DOHH2 (cell line): Measurements from ENCODE around the gene LRRC2.

ENCODE experiments used
- H3F3A ChIP-seq: fragments of 200-600 bp; sonication (generic), shearing (Covaris generic); 2 replicates; pipeline ENCODE4 v1.6.0; 2016; ENCODE audit warnings: antibody characterized with exemption, mild to moderate bottlenecking; ENCODE audit not compliant: control insufficient read depth, insufficient read depth
- H3K27ac ChIP-seq: fragments of 200-600 bp; sonication (generic); 2 replicates; pipeline ENCODE4 v1.5.1; 2014; ENCODE audit warnings: low read depth, mild to moderate bottlenecking, low read length, moderate library complexity
- H3K27me3 ChIP-seq: fragments of 200-600 bp; sonication (generic); 2 replicates; pipeline ENCODE4 v1.6.1; 2014; ENCODE audit warnings: mild to moderate bottlenecking, low read length, mixed read lengths; ENCODE audit not compliant: control insufficient read depth
- H3K36me3 ChIP-seq: fragments of 200-600 bp; sonication (generic); 2 replicates; pipeline ENCODE4 v1.6.1; 2014; ENCODE audit warnings: mild to moderate bottlenecking, low read length, moderate library complexity, mixed read lengths; ENCODE audit not compliant: control insufficient read depth
- H3K4me1 ChIP-seq: fragments of 200-600 bp; sonication (generic); 2 replicates; pipeline ENCODE4 v1.6.1; 2014; ENCODE audit warnings: mild to moderate bottlenecking, low read length, mixed read lengths; ENCODE audit not compliant: control insufficient read depth
- H3K4me2 ChIP-seq: fragments of 200-600 bp; sonication (generic); 2 replicates; pipeline ENCODE4 v1.6.0; 2014; ENCODE audit warnings: mild to moderate bottlenecking, low read length, moderate library complexity
- H3K4me3 ChIP-seq: fragments of 200-600 bp; sonication (generic); 2 replicates; pipeline ENCODE4 v1.5.1; 2014; ENCODE audit warnings: mild to moderate bottlenecking, low read length, mixed read lengths
- H3K79me2 ChIP-seq: fragments of 200-600 bp; sonication (generic); 2 replicates; pipeline ENCODE4 v1.6.1; 2014; ENCODE audit warnings: mild to moderate bottlenecking, low read length, mixed read lengths; ENCODE audit not compliant: control insufficient read depth
- H3K9me2 ChIP-seq: fragments of 200-600 bp; sonication (generic); replicated peaks from 2 replicates; pipeline ENCODE4 v1.6.1; 2014; ENCODE audit warnings: mild to moderate bottlenecking, low read length, mixed read lengths; ENCODE audit not compliant: control insufficient read depth
- H3K9me3 ChIP-seq: fragments of 200-600 bp; sonication (generic); 2 replicates; pipeline ENCODE4 v1.6.1; 2014; ENCODE audit warnings: antibody characterized with exemption, low read length, mixed read lengths; ENCODE audit not compliant: control insufficient read depth, insufficient read depth
- H4K20me1 ChIP-seq: fragments of 200-600 bp; sonication (generic); 2 replicates; pipeline ENCODE4 v1.6.0; 2014; ENCODE audit warnings: low read depth, mild to moderate bottlenecking, antibody characterized with exemption, low read length, moderate library complexity; ENCODE audit not compliant: control insufficient read depth, insufficient read depth
- CTCF ChIP-seq: fragments of 200-600 bp; sonication (generic); IDR thresholded peaks from one replicate; pipeline ENCODE4 v1.5.1; 2014; ENCODE audit warnings: antibody characterized with exemption, mild to moderate bottlenecking, low read depth, low read length; ENCODE audit not compliant: poor library complexity, severe bottlenecking
- EZH2phosphoT487 ChIP-seq: fragments of 200-600 bp; sonication (generic); IDR thresholded peaks from 2 replicates; pipeline ENCODE4 v1.6.1; 2017; ENCODE audit warnings: borderline replicate concordance, mild to moderate bottlenecking, antibody characterized with exemption, low read length, moderate library complexity, mixed read lengths

Gene LRRC2

GRCh38 chr3:46503200-46503874 lies 62.8 kb downstream of the LRRC2 start:
- no peaks in the 10 kb centered on the region for H3K79me2 ChIP-seq
- H3K4me3 ChIP-seq = no peak overlapping the region
- no peaks in the 10 kb centered on the region for H4K20me1 ChIP-seq
- TF ChIP-seq EZH2phosphoT487 = no peak
- no peak for TF ChIP-seq CTCF
- no peaks in the 10 kb centered on the region for H3K9me2 ChIP-seq
- H3F3A ChIP-seq = no peaks in the 10 kb centered on the region
- H3K36me3 ChIP-seq = no peaks in the 10 kb centered on the region
- peaks cover 59% of the 10 kb centered on the region for H3K4me1 ChIP-seq
- H3K27ac ChIP-seq = no peak overlapping the region
- H3K9me3 ChIP-seq = no peaks in the 10 kb centered on the region
- no peak overlapping the region for H3K4me2 ChIP-seq
- no peaks in the 10 kb centered on the region for H3K27me3 ChIP-seq

GRCh38 chr3:46501702-46502101 lies 64.4 kb downstream of the LRRC2 start:
- Histone ChIP-seq H3K9me3 (no peaks in the 10 kb centered on the region), H3K79me2 (no peaks in the 10 kb centered on the region), H3K4me3 (peak overlapping the region; percentile 7; the same call in 1 of the 2 replicates), H3K36me3 (no peaks in the 10 kb centered on the region), H3K27me3 (no peaks in the 10 kb centered on the region), H3K4me2 (peak overlapping the region; percentile 55), H3K9me2 (no peaks in the 10 kb centered on the region), H3K27ac (peak overlapping the region; percentile 63), H3K4me1 (peaks cover 75% of the 10 kb centered on the region), H3F3A (no peaks in the 10 kb centered on the region), H4K20me1 (no peaks in the 10 kb centered on the region)
- no peak for TF ChIP-seq CTCF
- TF ChIP-seq EZH2phosphoT487 = no peak

- H3K27ac ChIP-seq = peak overlapping the region; percentile 63
- peak overlapping the region; percentile 7 for H3K4me3 ChIP-seq
- H3K9me2 ChIP-seq = no peaks in the 10 kb centered on the region
- H4K20me1 ChIP-seq = no peaks in the 10 kb centered on the region
- no peaks in the 10 kb centered on the region; the same call in 1 of the 2 replicates for H3F3A ChIP-seq
- TF ChIP-seq CTCF = no peak
- TF ChIP-seq EZH2phosphoT487 = no peak
- no peaks in the 10 kb centered on the region for H3K36me3 ChIP-seq
- H3K27me3 ChIP-seq = no peaks in the 10 kb centered on the region
- no peaks in the 10 kb centered on the region for H3K79me2 ChIP-seq
- no peaks in the 10 kb centered on the region for H3K9me3 ChIP-seq
- peaks cover 83% of the 10 kb centered on the region for H3K4me1 ChIP-seq
- H3K4me2 ChIP-seq = peak overlapping the region; percentile 55
These were observed 65.2 kb downstream of the LRRC2 start for GRCh38 chr3:46500656-46501635.
